HG03097 (cell line): ENCODE data around the gene SLX4.
A peak's percentile ranks its signal among the peaks of the same experiment; 100 is the strongest.
"Not testable (repeated sequence)": the region's sequence is repeated elsewhere in the genome, so short reads cannot be mapped to it uniquely, and the experiment has no call there.

ENCODE experiments used
- ATAC-seq: cut with Tn5 transposase; IDR thresholded peaks from one replicate; pipeline ENCODE4 v1.9.1; 2021; ENCODE audit not compliant: unreplicated experiment, low FRiP score

The SLX4 gene, protein sequence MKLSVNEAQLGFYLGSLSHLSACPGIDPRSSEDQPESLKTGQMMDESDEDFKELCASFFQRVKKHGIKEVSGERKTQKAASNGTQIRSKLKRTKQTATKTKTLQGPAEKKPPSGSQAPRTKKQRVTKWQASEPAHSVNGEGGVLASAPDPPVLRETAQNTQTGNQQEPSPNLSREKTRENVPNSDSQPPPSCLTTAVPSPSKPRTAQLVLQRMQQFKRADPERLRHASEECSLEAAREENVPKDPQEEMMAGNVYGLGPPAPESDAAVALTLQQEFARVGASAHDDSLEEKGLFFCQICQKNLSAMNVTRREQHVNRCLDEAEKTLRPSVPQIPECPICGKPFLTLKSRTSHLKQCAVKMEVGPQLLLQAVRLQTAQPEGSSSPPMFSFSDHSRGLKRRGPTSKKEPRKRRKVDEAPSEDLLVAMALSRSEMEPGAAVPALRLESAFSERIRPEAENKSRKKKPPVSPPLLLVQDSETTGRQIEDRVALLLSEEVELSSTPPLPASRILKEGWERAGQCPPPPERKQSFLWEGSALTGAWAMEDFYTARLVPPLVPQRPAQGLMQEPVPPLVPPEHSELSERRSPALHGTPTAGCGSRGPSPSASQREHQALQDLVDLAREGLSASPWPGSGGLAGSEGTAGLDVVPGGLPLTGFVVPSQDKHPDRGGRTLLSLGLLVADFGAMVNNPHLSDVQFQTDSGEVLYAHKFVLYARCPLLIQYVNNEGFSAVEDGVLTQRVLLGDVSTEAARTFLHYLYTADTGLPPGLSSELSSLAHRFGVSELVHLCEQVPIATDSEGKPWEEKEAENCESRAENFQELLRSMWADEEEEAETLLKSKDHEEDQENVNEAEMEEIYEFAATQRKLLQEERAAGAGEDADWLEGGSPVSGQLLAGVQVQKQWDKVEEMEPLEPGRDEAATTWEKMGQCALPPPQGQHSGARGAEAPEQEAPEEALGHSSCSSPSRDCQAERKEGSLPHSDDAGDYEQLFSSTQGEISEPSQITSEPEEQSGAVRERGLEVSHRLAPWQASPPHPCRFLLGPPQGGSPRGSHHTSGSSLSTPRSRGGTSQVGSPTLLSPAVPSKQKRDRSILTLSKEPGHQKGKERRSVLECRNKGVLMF (N-terminal part only)

DNA sequence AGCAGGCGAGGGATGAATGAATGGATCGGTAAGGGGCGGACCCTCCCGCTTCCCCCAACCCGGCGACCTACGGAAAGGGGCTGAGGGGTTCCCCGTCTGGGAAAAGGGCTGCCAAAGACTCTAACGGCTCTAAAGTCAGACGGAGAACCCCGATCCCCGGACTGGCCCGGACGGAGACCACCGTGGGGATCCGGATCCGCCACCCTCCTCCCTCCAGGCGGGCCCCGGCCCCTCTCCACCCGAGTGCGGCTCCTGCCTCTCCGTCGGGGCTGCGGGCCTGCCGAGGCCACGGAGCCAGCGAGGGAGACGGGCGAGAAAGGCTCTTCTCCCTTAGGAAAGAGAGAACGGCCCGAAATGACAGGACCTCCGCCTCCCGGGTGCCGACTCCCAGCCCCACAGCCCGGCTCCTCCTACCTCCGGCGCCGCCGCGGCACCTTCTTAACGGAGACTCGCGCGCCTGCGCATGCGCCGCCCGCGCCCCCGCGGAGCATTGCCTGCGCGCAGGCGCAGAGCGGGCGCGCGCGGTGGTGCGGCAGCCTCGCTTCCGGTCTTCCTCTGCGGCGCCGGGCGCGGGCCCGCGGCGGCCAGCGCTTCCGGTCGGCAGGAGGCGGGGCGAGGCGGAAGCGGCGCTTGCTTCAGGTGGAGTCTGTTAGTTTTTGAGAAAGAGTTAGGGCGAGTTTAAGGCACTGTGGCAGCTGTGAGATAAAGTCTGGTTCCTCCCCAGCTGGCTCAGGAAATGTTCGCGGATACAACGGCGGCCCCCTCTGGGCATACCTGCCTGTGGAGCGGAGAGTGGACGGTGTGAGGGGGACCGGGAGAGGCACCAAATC, at the start of gene SLX4:
Gene SLX4 (minus strand): TSS at position 461 of the 830 bp plus-strand sequence. CDS start 2,642 bp downstream, outside the sequence.
- ATAC-seq = peak; percentile 85

DNA sequence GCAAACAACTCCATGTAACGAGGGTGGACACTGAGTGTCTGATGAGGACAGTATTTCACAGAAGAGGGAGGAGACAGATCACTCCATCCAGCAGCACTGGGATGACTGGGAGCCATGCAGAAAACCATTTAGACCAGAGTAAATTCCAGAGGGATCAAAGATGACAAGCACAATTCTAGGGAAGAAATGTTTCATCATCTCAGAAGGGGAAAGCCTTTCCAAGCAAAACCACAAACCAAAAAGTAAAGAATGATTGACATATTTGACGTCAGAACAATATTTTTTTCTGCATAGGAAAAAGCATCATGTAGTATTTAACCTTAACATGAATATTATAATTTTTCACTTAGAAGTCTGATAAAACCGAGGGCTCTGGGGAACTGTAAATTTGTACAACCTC, 47.8 kb upstream of the SLX4 start:
- no peak for ATAC-seq

DNA sequence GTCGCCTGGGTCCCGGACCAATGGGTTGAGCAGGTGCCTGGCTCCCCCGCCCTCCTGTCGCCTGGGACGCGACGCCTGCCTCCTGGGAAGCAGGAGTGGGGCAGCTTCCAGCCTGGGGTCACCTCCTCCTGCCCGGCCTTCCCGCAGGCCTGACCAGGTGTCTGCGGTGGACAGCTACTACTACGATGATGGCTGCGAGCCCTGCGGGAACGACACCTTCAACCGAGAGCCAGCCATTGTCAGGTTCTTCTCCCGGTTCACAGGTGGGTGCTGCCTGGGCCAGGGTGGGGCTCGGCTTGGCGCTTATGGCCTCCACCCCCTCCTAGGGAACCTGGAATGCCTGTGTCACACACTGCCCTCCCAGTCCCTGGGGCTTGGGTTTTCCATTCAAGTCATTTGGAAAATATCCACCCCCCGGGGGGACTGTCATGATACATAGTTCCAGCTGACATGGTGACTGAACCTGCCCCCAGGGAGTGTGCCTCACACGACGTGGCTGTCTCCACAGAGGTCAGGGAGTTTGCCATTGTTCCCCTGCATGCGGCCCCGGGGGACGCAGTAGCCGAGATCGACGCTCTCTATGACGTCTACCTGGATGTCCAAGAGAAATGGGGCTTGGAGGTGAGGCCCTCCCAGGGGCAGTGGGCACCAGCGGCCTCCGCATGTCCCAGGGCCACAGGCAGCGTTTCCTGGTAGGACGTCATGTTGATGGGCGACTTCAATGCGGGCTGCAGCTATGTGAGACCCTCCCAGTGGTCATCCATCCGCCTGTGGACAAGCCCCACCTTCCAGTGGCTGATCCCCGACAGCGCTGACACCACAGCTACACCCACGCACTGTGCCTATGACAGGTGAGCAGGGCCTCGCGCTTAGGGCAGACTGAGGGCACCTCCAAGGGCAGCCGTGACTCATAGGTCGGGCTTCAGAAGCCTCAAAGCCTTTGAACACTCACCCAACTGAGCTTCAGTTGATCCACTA, 45.4 kb upstream of the SLX4 start:
- no peak for ATAC-seq

- ATAC-seq = not testable (repeated sequence)
These were observed 44.7 kb upstream of the SLX4 start for GRCh38 chr16:3656160-3656490.

DNA sequence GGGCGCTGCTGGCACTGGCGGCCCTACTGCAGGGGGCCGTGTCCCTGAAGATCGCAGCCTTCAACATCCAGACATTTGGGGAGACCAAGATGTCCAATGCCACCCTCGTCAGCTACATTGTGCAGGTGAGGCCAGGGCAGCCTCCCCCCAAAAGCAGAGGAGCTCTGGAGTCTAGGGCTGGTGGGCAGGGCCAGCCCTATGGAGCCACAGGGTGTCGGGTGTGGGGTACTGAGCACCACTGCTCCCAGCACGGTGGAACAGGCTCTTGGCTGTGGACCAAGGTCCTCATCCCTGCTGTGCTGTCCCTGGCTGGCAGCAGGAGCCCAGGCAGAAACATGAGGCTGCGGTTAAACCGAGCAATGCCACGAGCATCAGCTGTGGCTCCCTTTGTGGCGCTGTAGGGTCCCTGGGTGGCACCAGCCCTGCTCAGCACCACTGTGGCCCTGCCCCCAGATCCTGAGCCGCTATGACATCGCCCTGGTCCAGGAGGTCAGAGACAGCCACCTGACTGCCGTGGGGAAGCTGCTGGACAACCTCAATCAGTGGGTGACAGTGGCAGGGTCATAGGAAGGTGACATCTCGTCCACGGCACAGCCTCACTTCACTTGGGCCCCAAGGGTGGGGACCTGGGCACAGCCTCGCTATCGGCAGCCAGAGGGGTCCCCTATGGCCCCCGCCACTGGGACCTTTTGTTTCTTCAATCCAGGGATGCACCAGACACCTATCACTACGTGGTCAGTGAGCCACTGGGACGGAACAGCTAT, 44.2 kb upstream of the SLX4 start:
- no peak for ATAC-seq

DNA sequence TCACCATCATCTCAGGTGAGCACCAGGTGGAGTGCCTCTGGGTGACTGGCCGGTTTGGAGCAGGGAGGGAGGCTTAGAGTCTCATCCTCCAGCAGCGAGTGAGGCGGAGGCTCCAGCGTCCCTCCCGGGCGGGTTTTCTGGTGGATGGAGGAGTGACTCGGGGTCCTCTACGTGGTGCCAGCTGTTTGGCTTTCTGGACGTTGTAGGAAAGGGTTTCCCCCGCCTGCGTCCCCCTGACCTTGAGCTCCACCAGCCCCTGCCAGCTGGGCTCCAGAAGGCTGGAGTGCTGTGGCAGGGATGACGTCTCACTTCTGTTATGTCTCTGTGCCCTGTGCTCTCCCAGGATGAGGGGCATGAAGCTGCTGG, 43.6 kb upstream of the SLX4 start:
- ATAC-seq = no peak

DNA sequence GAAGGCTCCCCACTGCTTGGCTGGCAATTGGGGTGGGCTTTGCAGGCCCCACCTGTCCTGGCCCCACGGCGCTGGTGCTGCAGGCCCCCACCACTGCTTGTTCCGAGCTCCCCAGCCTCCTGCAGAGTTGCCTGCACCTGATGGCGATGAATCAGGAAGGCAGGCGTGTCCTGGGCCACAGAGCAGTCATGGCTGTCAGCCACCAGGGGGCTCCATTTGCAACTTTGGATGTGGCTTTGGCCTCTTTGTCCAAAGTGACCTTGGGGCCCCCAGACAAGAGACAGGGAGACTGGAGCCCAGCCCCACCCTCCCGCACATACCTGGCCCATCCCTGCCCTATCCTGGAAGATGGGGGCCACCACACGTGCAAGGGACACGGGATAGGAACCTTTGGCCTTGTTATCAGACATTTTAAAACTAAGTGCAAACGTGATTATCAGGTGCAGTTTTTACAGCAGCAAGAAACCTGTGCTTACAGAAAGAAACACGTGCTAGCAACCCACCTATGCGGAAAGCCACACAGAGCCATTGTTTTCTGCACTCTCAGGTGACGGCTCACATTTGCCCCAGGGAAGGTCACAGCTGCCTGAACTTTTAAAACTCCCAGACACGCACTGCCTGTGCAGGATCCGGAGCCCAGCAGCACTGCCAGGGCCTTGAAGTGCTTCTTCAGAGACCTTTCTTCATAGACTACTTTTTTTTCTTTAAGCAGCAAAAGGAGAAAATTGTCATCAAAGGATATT, 43.0 kb upstream of the SLX4 start, which contains the start of gene DNASE1:
Gene DNASE1 (plus strand): TSS at position 443 of the 743 bp plus-strand sequence. CDS start 683 bp downstream, outside the sequence.
- no peak for ATAC-seq

DNA sequence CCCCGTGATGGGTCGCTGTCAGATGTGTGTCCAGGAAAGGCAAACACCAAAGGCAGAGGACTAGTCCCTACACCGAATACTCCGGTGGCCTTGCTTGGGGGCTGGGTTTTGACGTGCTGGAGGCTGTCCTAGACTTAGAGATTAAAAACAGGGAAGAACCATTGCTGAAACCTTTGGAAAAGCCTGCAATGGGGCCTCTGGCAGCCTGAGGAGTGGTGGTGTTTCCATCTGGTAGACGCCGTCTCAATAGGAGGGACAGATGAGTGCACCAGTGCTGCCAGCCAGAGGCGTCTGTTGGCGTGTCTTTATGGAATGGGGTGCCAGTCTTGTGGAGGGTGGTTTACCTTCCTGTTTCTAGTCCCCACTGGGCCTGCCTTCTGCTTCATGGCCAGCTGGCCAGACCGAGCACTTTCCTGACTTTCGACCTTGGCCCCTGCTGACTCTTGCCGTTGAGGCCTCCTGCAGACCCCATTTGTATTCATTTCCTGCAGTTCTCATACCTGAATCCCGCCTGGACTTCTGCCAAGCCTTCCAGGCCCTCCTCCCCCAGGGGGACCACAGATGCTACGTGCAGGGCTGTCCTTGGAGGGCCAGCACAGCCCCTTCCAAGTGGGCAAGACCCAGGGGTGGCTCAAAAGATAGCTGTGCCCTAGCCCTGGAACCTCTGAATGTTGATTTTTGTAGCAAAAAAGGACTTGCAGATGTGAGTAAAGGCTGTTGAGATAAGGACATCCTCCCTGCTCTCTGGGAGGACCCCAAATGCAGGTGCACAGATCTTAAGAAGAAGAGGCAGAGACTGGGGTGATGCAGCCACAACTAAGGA, 41.2 kb upstream of the SLX4 start:
- ATAC-seq = no peak

DNA sequence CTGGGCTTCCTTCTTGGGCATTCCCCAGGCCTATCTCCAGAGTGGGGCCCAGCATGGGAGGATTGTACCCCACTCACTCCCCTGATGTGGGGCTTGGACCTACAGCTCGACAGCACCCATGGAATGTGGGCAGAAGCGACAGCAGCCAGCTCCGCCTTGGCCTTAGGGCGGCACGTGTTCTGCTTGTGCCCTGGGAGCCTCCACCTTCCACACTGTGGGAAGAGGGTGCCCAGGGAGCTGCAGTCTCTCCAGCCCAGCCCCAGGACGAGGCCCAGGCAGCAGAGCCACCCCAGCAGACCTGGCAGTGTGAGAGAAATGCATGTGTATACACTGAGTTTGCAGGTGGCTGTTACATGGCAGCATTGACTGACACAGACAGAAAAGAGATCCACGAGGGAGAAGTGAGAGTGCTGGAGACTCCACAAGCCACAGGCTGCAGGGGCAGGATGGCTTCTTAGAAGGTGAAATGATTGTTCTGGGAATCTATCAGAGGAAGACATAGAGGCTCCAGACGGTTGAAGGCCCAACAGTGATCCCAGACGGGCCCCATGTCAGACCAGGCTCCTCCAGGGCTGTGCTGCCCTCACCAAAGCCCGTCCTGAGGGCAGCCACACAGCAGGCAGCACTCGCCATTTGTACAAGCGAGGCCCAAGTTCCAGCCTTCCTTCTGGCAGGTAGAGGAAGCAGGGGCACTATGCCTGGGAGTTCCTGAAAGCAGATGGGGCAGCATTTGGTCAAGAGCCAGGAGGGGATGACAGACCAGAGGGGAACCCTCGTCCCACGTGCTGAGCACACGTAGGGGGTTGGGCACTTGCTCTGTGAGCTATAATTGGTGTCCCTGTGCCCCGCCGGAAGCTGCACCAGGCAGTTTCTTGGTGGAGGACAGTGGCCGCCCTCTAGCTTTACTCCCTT, 40.3 kb upstream of the SLX4 start:
- ATAC-seq = no peak

DNA sequence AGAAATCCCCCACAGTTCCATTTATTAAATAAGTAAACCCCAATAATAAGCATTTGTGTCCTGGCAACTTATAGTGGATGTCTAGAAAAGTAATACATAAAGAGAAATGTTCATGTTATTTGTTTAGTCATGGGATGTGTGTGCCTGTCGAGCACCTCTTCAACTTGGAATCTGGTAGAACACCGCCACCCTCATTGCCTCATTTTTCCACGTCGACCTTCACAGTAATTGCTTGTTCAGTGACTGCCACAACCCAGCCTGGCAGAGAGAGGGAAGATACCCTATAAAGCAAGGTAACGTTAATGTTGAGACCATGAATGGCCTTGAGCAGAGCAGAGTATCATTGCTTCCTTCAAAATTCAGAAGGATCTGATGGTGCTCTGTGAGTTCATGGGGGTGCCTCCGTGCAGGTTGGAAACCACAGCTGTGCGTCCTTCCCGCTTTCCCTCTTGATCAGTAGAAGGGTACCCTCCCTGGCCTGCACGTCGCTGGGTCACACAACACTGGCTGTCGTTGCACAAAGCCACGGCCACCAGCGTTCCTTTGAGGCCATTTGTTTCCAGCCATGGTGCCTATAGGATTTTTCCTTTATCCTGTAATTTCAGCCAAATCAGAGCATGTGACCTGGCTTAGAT, 39.3 kb upstream of the SLX4 start:
- no peak for ATAC-seq

- no peak for ATAC-seq
These were observed 35.0 kb upstream of the SLX4 start for GRCh38 chr16:3646348-3646920.

- no peak for ATAC-seq
These were observed 34.3 kb upstream of the SLX4 start for GRCh38 chr16:3645504-3646347.

DNA sequence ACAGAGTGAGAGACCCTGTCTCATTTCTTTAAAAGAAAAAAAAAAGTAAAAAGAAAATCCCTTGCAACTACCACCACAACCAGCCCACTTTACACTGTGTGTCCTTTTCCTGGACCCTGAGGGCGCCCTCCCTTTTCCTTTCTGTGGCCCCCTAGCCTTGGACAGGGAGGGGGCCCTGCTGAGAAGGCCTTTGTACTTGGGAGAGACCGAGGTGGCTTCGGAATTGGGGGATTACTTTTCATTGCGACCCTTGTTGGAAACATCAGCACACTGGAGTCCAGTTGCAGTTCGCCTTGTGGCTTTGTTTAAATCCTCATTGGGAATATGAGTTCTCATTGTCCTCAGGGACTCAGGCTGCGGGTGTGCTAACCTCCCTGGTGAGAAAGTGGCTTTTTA, 33.7 kb upstream of the SLX4 start:
- no peak for ATAC-seq

DNA sequence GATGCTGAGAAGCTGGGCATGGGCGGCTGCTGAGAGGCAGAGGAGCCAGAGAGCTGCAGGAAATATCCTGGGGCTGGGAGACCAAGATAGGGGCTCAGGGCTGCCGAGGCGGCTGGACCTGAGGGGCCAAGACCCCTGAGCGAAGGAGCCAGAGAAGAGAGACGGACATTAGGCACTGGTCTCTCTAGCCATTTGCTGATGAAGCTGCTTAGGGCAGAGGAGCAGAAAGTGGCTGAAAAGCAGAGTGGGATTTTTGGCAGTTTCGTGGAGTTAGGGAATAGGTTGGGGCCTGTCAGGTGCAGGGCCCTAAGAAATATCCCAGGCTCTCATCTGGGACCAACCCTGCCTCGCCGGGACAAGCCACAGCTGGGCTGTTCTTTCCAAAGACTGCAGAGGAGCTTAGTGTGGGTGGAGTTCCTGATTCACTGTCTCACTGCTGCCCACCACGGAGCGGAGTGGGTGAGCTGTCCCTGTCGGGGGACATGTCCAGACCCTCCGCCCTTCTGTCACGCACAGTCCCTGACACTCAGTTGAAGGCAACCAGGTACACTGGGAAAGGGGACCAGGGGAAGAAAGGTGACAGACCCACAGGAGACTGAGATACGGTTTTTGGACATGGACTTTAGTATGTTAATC, 31.8 kb upstream of the SLX4 start:
- ATAC-seq = no peak
